ENCODE data around the gene SLC26A11. TPM values are rescaled to one million over a fixed set of nuclear protein-coding genes. Genes with fewer than 3 reads are reported as not detected.

Gene SLC26A11
- total and polyA plus RNA-seq, 2 donors (not counting 1 experiment from before 2014, with no cell fraction given) = 5.8 to 19.3 TPM

DNA sequence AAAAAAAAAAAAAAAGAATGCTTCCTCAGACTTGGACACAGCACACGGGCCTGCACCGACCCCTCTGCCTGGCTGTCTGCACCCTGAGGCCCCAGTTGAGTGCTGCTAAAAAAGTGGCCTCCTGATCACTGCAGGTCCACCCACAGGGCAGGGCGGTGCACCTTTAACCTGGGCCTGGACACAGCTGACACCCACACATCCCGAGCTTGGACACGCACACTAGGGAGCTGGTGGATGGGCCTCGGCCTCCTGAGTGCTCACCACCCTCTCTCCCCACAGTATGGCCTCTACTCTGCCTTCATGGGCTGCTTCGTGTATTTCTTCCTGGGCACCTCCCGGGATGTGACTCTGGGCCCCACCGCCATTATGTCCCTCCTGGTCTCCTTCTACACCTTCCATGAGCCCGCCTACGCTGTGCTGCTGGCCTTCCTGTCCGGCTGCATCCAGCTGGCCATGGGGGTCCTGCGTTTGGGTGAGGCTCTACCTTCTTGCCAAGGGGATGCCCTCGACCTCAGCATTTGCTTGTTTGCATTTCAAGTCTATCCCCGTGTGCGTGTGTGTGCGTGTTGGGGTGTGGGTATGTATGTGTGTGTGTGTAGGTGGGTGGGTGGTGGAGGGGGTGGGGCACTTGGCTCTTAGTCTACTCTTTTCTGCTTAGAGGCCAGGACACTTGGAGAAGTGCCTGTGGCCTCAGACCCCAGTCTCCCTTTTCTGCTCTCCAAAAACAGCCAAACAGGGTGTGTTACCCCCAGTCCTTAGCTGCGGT lies 2.3 kb downstream of the SLC26A11 start:
- H3K79me2 ChIP-seq (ENCODE audit: control insufficient read depth, insufficient read depth, low read length) = peaks cover 11% of the 10 kb centered on the region
- no peaks in the 10 kb centered on the region for H4K20me1 ChIP-seq (ENCODE audit: control insufficient read depth, extremely low read depth, insufficient read depth, low read length)
- H3K27me3 ChIP-seq (ENCODE audit: control insufficient read depth, insufficient read depth, low read length) = no peaks in the 10 kb centered on the region
- peaks cover 6% of the 10 kb centered on the region for H3K36me3 ChIP-seq (ENCODE audit: control insufficient read depth, insufficient read depth, low read length)
- H3K4me2 ChIP-seq (ENCODE audit: extremely low read depth, insufficient read depth, low read length) = no peak overlapping the region
- TF ChIP-seq EZH2 (IDR thresholded peaks at IDR 0.05; ENCODE audit: low read length, missing control alignments) = no peak
- TF ChIP-seq, protein P1, sequence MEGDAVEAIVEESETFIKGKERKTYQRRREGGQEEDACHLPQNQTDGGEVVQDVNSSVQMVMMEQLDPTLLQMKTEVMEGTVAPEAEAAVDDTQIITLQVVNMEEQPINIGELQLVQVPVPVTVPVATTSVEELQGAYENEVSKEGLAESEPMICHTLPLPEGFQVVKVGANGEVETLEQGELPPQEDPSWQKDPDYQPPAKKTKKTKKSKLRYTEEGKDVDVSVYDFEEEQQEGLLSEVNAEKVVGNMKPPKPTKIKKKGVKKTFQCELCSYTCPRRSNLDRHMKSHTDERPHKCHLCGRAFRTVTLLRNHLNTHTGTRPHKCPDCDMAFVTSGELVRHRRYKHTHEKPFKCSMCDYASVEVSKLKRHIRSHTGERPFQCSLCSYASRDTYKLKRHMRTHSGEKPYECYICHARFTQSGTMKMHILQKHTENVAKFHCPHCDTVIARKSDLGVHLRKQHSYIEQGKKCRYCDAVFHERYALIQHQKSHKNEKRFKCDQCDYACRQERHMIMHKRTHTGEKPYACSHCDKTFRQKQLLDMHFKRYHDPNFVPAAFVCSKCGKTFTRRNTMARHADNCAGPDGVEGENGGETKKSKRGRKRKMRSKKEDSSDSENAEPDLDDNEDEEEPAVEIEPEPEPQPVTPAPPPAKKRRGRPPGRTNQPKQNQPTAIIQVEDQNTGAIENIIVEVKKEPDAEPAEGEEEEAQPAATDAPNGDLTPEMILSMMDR (conservative IDR thresholded peaks at IDR 0.05 in 1 of 2, IDR thresholded peaks at IDR 0.05 in 1 of 2; ENCODE audit: low read depth in 1 of 2, low read length in 2 of 2) = no peak
- H3K4me1 ChIP-seq (ENCODE audit: control insufficient read depth, extremely low read depth, insufficient read depth, low read length) = peaks cover 9% of the 10 kb centered on the region
- H2AFZ ChIP-seq (ENCODE audit: low read length) = no peak overlapping the region
- no peak overlapping the region for H3K4me3 ChIP-seq (replicated peaks in 1 of 4; ENCODE audit: control extremely low read depth in 1 of 4, insufficient read depth in 1 of 4, low read depth in 3 of 4, low read length in 4 of 4)
- no peak overlapping the region for H3K9ac ChIP-seq (ENCODE audit: insufficient read depth, low read length)
- no peak overlapping the region for H3K27ac ChIP-seq (ENCODE audit: insufficient read depth, low read length)
- DNase-seq (ENCODE audit: low read depth in 2 of 2) = no peak
- H3K9me3 ChIP-seq (ENCODE audit: control insufficient read depth, insufficient read depth, low read depth, low read length) = no peaks in the 10 kb centered on the region

DNA sequence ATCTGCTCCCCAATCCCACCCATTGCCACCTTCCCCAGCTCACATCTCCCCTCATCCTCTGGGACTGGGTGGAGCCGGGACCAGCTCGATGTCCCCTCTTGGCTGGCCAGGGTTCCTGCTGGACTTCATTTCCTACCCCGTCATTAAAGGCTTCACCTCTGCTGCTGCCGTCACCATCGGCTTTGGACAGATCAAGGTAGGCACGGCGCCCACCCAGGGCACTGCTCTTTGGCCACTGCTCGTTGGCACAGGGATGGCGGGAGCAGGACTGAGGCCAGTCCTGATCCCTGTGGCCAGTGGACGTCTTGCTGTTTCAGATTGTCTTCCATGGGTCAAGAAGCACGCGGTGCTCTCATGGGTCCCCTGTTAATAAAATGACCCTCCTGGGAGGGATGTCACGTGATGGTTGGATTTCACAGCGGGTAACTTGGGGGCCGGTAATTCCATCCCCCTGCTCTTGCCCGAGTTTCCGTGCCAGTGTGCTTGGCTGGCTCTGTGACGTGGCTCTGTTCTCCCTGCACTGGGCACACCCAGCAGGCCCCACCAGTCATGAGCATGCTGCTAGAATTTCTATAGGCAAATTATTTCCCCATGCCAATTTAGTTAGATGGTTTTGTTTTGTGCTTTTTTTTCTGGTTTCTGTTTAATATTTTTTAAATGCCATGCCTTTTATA lies 3.1 kb downstream of the SLC26A11 start:
- no peak overlapping the region for H3K9ac ChIP-seq (ENCODE audit: insufficient read depth, low read length)
- H3K4me1 ChIP-seq (ENCODE audit: control insufficient read depth, extremely low read depth, insufficient read depth, low read length) = peaks cover 9% of the 10 kb centered on the region
- no peak overlapping the region for H3K27ac ChIP-seq (ENCODE audit: insufficient read depth, low read length)
- no peak overlapping the region for H3K4me3 ChIP-seq (replicated peaks in 1 of 4; ENCODE audit: control extremely low read depth in 1 of 4, insufficient read depth in 1 of 4, low read depth in 3 of 4, low read length in 4 of 4)
- H3K79me2 ChIP-seq (ENCODE audit: control insufficient read depth, insufficient read depth, low read length) = peaks cover 7% of the 10 kb centered on the region
- TF ChIP-seq, protein P1 (conservative IDR thresholded peaks at IDR 0.05 in 1 of 2, IDR thresholded peaks at IDR 0.05 in 1 of 2; ENCODE audit: low read depth in 1 of 2, low read length in 2 of 2) = no peak
- no peak for TF ChIP-seq EZH2 (IDR thresholded peaks at IDR 0.05; ENCODE audit: low read length, missing control alignments)
- no peaks in the 10 kb centered on the region for H3K27me3 ChIP-seq (ENCODE audit: control insufficient read depth, insufficient read depth, low read length)
- H4K20me1 ChIP-seq (ENCODE audit: control insufficient read depth, extremely low read depth, insufficient read depth, low read length) = no peaks in the 10 kb centered on the region
- no peak for DNase-seq (ENCODE audit: low read depth in 2 of 2)
- H3K4me2 ChIP-seq (ENCODE audit: extremely low read depth, insufficient read depth, low read length) = no peak overlapping the region
- H3K9me3 ChIP-seq (ENCODE audit: control insufficient read depth, insufficient read depth, low read depth, low read length) = no peaks in the 10 kb centered on the region
- H3K36me3 ChIP-seq (ENCODE audit: control insufficient read depth, insufficient read depth, low read length) = peaks cover 2% of the 10 kb centered on the region
- no peak overlapping the region for H2AFZ ChIP-seq (ENCODE audit: low read length)

DNA sequence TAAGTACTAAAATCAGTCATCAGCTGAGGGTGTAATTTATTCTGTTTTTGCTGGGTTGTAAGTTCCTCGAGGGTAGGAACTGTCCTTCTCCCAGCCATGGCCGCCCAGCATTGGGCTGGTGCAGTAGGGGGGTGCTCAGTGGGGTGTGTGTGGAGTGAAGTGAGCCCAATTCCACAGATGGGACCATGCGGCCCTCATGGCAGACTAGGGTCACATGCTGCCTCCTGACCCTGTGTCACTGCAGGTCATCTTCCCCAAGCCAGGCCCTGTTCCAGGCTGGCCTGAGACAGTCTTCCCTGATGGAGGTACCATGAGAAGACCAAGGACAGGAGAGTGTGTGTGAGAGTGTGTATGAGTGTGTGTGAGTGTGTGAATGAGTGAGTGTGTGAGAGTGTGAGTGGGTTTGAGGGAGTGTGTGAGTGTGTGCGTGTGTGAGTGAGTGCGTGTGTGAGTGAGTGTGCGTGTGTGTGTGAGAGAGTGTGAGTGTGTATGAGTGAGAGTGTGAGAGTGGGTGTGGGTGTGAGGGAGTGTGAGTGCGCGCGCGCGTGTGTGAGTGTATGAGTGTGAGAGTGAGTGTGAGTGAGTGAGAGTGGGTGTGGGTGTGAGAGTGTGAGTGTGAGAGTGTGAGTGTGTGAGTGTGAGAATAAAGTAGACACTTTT lies 3.7 kb downstream of the SLC26A11 start:
- no peak overlapping the region for H2AFZ ChIP-seq (ENCODE audit: low read length)
- no peak for DNase-seq (ENCODE audit: low read depth in 2 of 2)

More for the DNA sequence above, 3.7 kb downstream of the SLC26A11 start:
- Histone ChIP-seq H3K4me2 (ENCODE audit: extremely low read depth, insufficient read depth, low read length) (no peak overlapping the region), H3K27me3 (ENCODE audit: control insufficient read depth, insufficient read depth, low read length) (no peaks in the 10 kb centered on the region), H3K9ac (ENCODE audit: insufficient read depth, low read length) (no peak overlapping the region), H3K79me2 (ENCODE audit: control insufficient read depth, insufficient read depth, low read length) (peaks cover 4% of the 10 kb centered on the region), H3K36me3 (ENCODE audit: control insufficient read depth, insufficient read depth, low read length) (peaks cover 3% of the 10 kb centered on the region), H3K27ac (ENCODE audit: insufficient read depth, low read length) (no peak overlapping the region), H4K20me1 (ENCODE audit: control insufficient read depth, extremely low read depth, insufficient read depth, low read length) (no peaks in the 10 kb centered on the region), H3K4me1 (ENCODE audit: control insufficient read depth, extremely low read depth, insufficient read depth, low read length) (peaks cover 9% of the 10 kb centered on the region), H3K4me3 (replicated peaks in 1 of 4; ENCODE audit: control extremely low read depth in 1 of 4, insufficient read depth in 1 of 4, low read depth in 3 of 4, low read length in 4 of 4) (no peak overlapping the region), H3K9me3 (ENCODE audit: control insufficient read depth, insufficient read depth, low read depth, low read length) (no peaks in the 10 kb centered on the region)
- no peak for TF ChIP-seq EZH2 (IDR thresholded peaks at IDR 0.05; ENCODE audit: low read length, missing control alignments)
- TF ChIP-seq, protein P1 (conservative IDR thresholded peaks at IDR 0.05 in 1 of 2, IDR thresholded peaks at IDR 0.05 in 1 of 2; ENCODE audit: low read depth in 1 of 2, low read length in 2 of 2) = no peak
